Right forelimb (tissue), 1 donor: ENCODE results near the gene NCOA4.
"Not testable (repeated sequence)": the region's sequence is repeated elsewhere in the genome, so short reads cannot be mapped to it uniquely, and the experiment has no call there.

Source experiments
- DNase-seq: peaks from one replicate; pipeline ENCODE4 v3.0.0-alpha.2; 2018

NCOA4 gene

GRCh38 chr10:45978554-45978953, 51.9 kb downstream of the NCOA4 start:
- not testable (repeated sequence) for DNase-seq

GRCh38 chr10:45974041-45974440, 56.4 kb downstream of the NCOA4 start:
- not testable (repeated sequence) for DNase-seq

- not testable (repeated sequence) for DNase-seq
Observed at GRCh38 chr10:45972813-45973169, 57.6 kb downstream of the NCOA4 start.

GRCh38 chr10:45972106-45972812, 58.2 kb downstream of the NCOA4 start, which contains the start of gene TIMM23:
Gene TIMM23 (plus strand): TSS chr10:45972489. CDS start chr10:45972625, 136 bp downstream.
- peak; percentile 92 for DNase-seq

- not testable (repeated sequence) for DNase-seq
Observed at GRCh38 chr10:45971742-45972105, 58.7 kb downstream of the NCOA4 start.

GRCh38 chr10:45971019-45971418, 59.4 kb downstream of the NCOA4 start:
- not testable (repeated sequence) for DNase-seq

GRCh38 chr10:45962686-45963452, 67.6 kb downstream of the NCOA4 start:
- DNase-seq: not testable (repeated sequence)

- not testable (repeated sequence) for DNase-seq
Observed at GRCh38 chr10:45957928-45958327, 72.5 kb downstream of the NCOA4 start.

- DNase-seq: not testable (repeated sequence)
Observed at GRCh38 chr10:45956634-45957033, 73.8 kb downstream of the NCOA4 start.
